NCI-H1092 treated with DMSO at 0.1 percent for 48 hours (cell line): Measurements from ENCODE around the gene CHPF.

Source experiments
- DNase-seq: peaks from one replicate; lab custom pipeline; 2025; lab: John Stamatoyannopoulos, UW

Gene CHPF

GRCh38 chr2:219496825-219497494 lies 46.6 kb downstream of the CHPF start:
- no peak for DNase-seq

- DNase-seq: no peak
Measured at GRCh38 chr2:219496247-219496824, 47.3 kb downstream of the CHPF start.

- peak; percentile 44 for DNase-seq
Measured at GRCh38 chr2:219495531-219496122, 48.0 kb downstream of the CHPF start.

- DNase-seq: no peak
Measured at GRCh38 chr2:219494952-219495530, 48.6 kb downstream of the CHPF start.

GRCh38 chr2:219493086-219493485 lies 50.5 kb downstream of the CHPF start:
- DNase-seq: no peak

GRCh38 chr2:219492575-219492974 lies 51.0 kb downstream of the CHPF start:
- DNase-seq: no peak

- no peak for DNase-seq
Measured at GRCh38 chr2:219491278-219491963, 52.2 kb downstream of the CHPF start.

- DNase-seq: no peak
Measured at GRCh38 chr2:219490600-219491130, 52.9 kb downstream of the CHPF start.

- DNase-seq: no peak
Measured at GRCh38 chr2:219490186-219490585, 53.4 kb downstream of the CHPF start.

- DNase-seq: no peak
Measured at GRCh38 chr2:219489315-219489714, 54.3 kb downstream of the CHPF start.
